PC-3 (cell line): ENCODE results near the gene SIM2. TPM values are rescaled to one million over a fixed set of nuclear protein-coding genes. Genes with fewer than 3 reads are reported as not detected.
A peak's percentile ranks its signal among the peaks of the same experiment; 100 is the strongest.
"Not testable (repeated sequence)": the region's sequence is repeated elsewhere in the genome, so short reads cannot be mapped to it uniquely, and the experiment has no call there.

Experiments used
- ATAC-seq: fragments of 200-7000 bp; cut with Tn5 transposase; 2 replicates; pipeline ENCODE4 v1.9.1; 2020; ENCODE audit warnings: mild to moderate bottlenecking, moderate library complexity
- BruUV-seq: library from RNA; stranded (reverse); fragments of 400-500 nt; replicated peaks from 2 replicates; lab custom pipeline; 2021; lab: Mats Ljungman, UMichigan
- CTCF ChIA-PET: fragments of 300-600 bp; sonication (Branson Sonifier 250); formaldehyde crosslinking; loops from one replicate; lab custom pipeline; 2022; ENCODE audit warnings: antibody characterized with exemption; lab: Charles Lee
- POLR2A ChIA-PET: fragments of 300-600 bp; sonication (Branson Sonifier 250); formaldehyde crosslinking; loops from one replicate; lab custom pipeline; 2022; ENCODE audit warnings: antibody characterized with exemption; ENCODE audit not compliant: unreplicated experiment; lab: Charles Lee
- DNase-seq: peaks from one replicate; pipeline ENCODE4 v3.0.0-alpha.2; 2015
- H2AFZ ChIP-seq: fragments of 300-600 bp; sonication (generic); 2 replicates; pipeline ENCODE4 v1.6.0; 2016; ENCODE audit warnings: antibody characterized with exemption, low read length
- H3F3A ChIP-seq: fragments of 300-600 bp; sonication (generic); one replicate; pipeline ENCODE4 v1.6.0; 2017; ENCODE audit warnings: antibody characterized with exemption, low read length, control low read depth, mild to moderate bottlenecking; ENCODE audit not compliant: unreplicated experiment
- H3K27ac ChIP-seq: fragments of 300-600 bp; sonication (generic); 2 replicates; pipeline ENCODE4 v1.5.1; 2016; ENCODE audit warnings: mild to moderate bottlenecking, low read length
- H3K27me3 ChIP-seq: fragments of 300-600 bp; sonication (generic); 2 replicates; pipeline ENCODE4 v1.6.1; 2016; ENCODE audit warnings: low read length, mixed read lengths
- H3K36me3 ChIP-seq: fragments of 300-600 bp; sonication (generic); 2 replicates; pipeline ENCODE4 v1.6.1; 2016; ENCODE audit warnings: low read depth, mixed run types, low read length, mixed read lengths
- H3K4me1 ChIP-seq: fragments of 300-600 bp; sonication (generic); 2 replicates; pipeline ENCODE4 v1.5.1; 2016; ENCODE audit warnings: low read length; ENCODE audit not compliant: insufficient read depth
- H3K4me2 ChIP-seq: fragments of 300-600 bp; sonication (generic); 2 replicates; pipeline ENCODE4 v1.6.0; 2016; ENCODE audit warnings: low read length
- H3K4me3 ChIP-seq: fragments of 300-600 bp; sonication (generic); 2 replicates; pipeline ENCODE4 v1.5.1; 2016; ENCODE audit warnings: mild to moderate bottlenecking, low read length, mixed read lengths
- H3K79me2 ChIP-seq: fragments of 300-600 bp; sonication (generic); 2 replicates; pipeline ENCODE4 v1.6.1; 2017; ENCODE audit warnings: low read length, mixed read lengths
- H3K9ac ChIP-seq: fragments of 300-600 bp; sonication (generic); 2 replicates; pipeline ENCODE4 v1.6.0; 2016; ENCODE audit warnings: mild to moderate bottlenecking, low read length
- H3K9me2 ChIP-seq: fragments of 300-600 bp; sonication (generic); replicated peaks from 2 replicates; pipeline ENCODE4 v1.6.1; 2016; ENCODE audit warnings: mixed run types, low read length, mixed read lengths
- H3K9me3 ChIP-seq: fragments of 300-600 bp; sonication (generic); 2 replicates; pipeline ENCODE4 v1.6.1; 2016; ENCODE audit warnings: low read length, mixed read lengths
- H4K20me1 ChIP-seq: fragments of 300-600 bp; sonication (generic); 2 replicates; pipeline ENCODE4 v1.6.1; 2016; ENCODE audit warnings: low read length, mixed read lengths
- EZH2 ChIP-seq: fragments of 300-600 bp; sonication (generic); IDR thresholded peaks from one replicate; pipeline ENCODE4 v1.6.1; 2017; ENCODE audit warnings: antibody characterized with exemption, mild to moderate bottlenecking, low read length; ENCODE audit not compliant: unreplicated experiment
- EZH2phosphoT487 ChIP-seq: fragments of 300-600 bp; sonication (generic); IDR thresholded peaks from 2 replicates; pipeline ENCODE4 v1.6.1; 2018; ENCODE audit warnings: mild to moderate bottlenecking, antibody characterized with exemption, low read length, borderline replicate concordance
- intact Hi-C: fragments of 100-400 bp; cut with micrococcal nuclease; formaldehyde crosslinking; loops from 2 replicates; pipeline ENCODE4 v1.9.0; 2023
- total RNA-seq: library from RNA; depleted of rRNA; stranded (reverse); fragments of >200 nt; gene quantifications from 2 replicates; pipeline ENCODE4 v1.2.3, GENCODE V29; 2014
- TF ChIP-seq, protein P1 (sequence below): fragments of 300-600 bp; sonication (generic); conservative IDR thresholded peaks from 2 replicates; pipeline ENCODE4 v1.5.1; 2017; ENCODE audit warnings: antibody characterized with exemption, low read depth, mild to moderate bottlenecking, low read length

Gene SIM2
- total RNA-seq, 1 experiment from 2014 or later = 71.2 TPM

DNA sequence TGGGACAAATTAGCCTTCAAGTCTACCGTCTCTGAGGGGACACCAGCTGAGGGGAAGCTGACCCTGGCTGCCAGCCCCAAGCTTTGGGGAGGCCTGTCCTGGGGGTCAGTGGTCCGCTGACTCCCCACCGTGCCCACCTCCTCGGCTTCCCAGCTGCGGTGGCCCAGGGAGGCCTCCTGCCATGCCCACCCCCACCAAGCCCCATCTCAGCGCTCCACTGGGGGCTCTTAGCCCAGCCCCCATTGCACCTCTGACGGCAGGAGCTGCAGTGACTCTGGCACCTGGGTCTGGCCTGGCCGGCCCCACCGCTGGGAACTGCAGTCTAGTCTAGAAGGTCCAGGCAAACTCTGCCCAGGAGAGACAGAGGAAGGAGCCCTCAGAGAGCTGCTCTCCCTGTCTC lies 30.2 kb upstream of the SIM2 start:
- H3K4me2 ChIP-seq = no peak overlapping the region
- H3K79me2 ChIP-seq = no peaks in the 10 kb centered on the region
- no peaks in the 10 kb centered on the region for H3K27me3 ChIP-seq
- CTCF ChIA-PET = no interaction called here
- no peaks in the 10 kb centered on the region for H3K9me2 ChIP-seq
- no peaks in the 10 kb centered on the region for H3K36me3 ChIP-seq
- no peak overlapping the region for H3K27ac ChIP-seq
- H3K9ac ChIP-seq = no peak overlapping the region
- H3F3A ChIP-seq = no peaks in the 10 kb centered on the region
- H2AFZ ChIP-seq = no peak overlapping the region
- no peaks in the 10 kb centered on the region for H3K9me3 ChIP-seq
- H3K4me1 ChIP-seq = peaks cover 12% of the 10 kb centered on the region; the same call in 1 of the 2 replicates
- no TSS peak for BruUV-seq
- POLR2A ChIA-PET = no interaction called here
- H3K4me3 ChIP-seq = no peak overlapping the region
- DNase-seq = no peak
- no peak for ATAC-seq
- intact Hi-C loops = loop anchor here (10.0 kb wide), 2 partner anchors 164 to 244 kb away; no protein-coding TSS in a partner anchor
- H4K20me1 ChIP-seq = no peaks in the 10 kb centered on the region
- TF ChIP-seq EZH2 (no peak), EZH2phosphoT487 (no peak)
- TF ChIP-seq, protein P1, sequence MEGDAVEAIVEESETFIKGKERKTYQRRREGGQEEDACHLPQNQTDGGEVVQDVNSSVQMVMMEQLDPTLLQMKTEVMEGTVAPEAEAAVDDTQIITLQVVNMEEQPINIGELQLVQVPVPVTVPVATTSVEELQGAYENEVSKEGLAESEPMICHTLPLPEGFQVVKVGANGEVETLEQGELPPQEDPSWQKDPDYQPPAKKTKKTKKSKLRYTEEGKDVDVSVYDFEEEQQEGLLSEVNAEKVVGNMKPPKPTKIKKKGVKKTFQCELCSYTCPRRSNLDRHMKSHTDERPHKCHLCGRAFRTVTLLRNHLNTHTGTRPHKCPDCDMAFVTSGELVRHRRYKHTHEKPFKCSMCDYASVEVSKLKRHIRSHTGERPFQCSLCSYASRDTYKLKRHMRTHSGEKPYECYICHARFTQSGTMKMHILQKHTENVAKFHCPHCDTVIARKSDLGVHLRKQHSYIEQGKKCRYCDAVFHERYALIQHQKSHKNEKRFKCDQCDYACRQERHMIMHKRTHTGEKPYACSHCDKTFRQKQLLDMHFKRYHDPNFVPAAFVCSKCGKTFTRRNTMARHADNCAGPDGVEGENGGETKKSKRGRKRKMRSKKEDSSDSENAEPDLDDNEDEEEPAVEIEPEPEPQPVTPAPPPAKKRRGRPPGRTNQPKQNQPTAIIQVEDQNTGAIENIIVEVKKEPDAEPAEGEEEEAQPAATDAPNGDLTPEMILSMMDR = no peak

GRCh38 chr21:36671836-36672235 lies 27.1 kb upstream of the SIM2 start:
- Histone ChIP-seq H3K4me1 (peaks cover 27% of the 10 kb centered on the region), H3K79me2 (no peaks in the 10 kb centered on the region), H3K27me3 (no peaks in the 10 kb centered on the region), H3K9me2 (no peaks in the 10 kb centered on the region), H2AFZ (no peak overlapping the region), H3K36me3 (no peaks in the 10 kb centered on the region), H3K9me3 (no peaks in the 10 kb centered on the region), H3K9ac (no peak overlapping the region), H3K4me3 (no peak overlapping the region), H3K4me2 (no peak overlapping the region), H4K20me1 (no peaks in the 10 kb centered on the region), H3K27ac (no peak overlapping the region), H3F3A (no peaks in the 10 kb centered on the region)
- no peak for TF ChIP-seq EZH2phosphoT487
- TF ChIP-seq EZH2 = no peak
- TF ChIP-seq, protein P1 = no peak
- ATAC-seq = no peak
- no peak for DNase-seq
- ChIA-PET POLR2A (no interaction called here), CTCF (no interaction called here)
- intact Hi-C loops = no loop called here
- no TSS peak for BruUV-seq

DNA sequence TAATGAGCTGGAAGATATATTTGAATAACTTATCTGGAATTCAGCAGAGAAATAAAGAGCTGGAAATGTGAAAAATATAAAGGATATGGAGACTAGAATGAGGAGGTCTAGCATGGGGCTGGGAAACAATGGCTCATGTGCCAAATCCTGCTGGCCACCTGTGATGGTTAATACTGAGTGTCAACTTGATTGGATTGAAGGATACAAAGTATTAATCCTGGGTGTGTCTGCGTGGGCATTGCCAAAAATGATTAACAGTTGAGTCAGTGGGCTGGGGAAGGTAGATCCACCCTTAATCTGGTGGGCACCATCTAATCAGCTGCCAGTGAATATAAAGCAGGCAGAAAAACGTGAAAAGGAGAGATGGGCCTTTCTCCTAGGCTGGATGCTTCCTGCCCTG lies 26.6 kb upstream of the SIM2 start:
- CTCF ChIA-PET = interaction anchor here (0.6 kb wide), 1 partner anchor 16 kb away, joined by 3 read pairs; no protein-coding TSS in a partner anchor
- H3K36me3 ChIP-seq, H3K4me2 ChIP-seq, BruUV-seq, POLR2A ChIA-PET, H3F3A ChIP-seq, H3K27ac ChIP-seq, intact Hi-C loops, H3K9ac ChIP-seq, H3K9me3 ChIP-seq, H3K4me3 ChIP-seq, H2AFZ ChIP-seq, H3K79me2 ChIP-seq, H3K9me2 ChIP-seq, H3K27me3 ChIP-seq, H4K20me1 ChIP-seq: not testable (repeated sequence)
- ATAC-seq = 0 out of 2 replicates have a peak, but pooled peaks have one; percentile 8
- DNase-seq = peak; percentile 65
- peaks cover 32% of the 10 kb centered on the region for H3K4me1 ChIP-seq
